ENCODE measurements around the gene HNRNPR. TPM values are rescaled to one million over a fixed set of nuclear protein-coding genes. Genes with fewer than 3 reads are reported as not detected.

Gene HNRNPR
- total and polyA plus RNA-seq, 9 of the 15 experiments (the other 6 are each of a cell fraction or from before 2014, with no cell fraction given), result 80.9 to 372 (median 301) TPM

- H2AFZ ChIP-seq (ENCODE audit: low read depth, low read length), result peak overlapping the region; percentile 74; the same call in 1 of the 2 replicates
- no peaks in the 10 kb centered on the region for H3K9me1 ChIP-seq (ENCODE audit: control insufficient read depth, insufficient read depth, low read length)
- no peaks in the 10 kb centered on the region for H3K36me3 ChIP-seq (ENCODE audit: control insufficient read depth, insufficient read depth, low read length)
- H3K9ac ChIP-seq (ENCODE audit: insufficient read depth in 1 of 2, low read depth in 2 of 2, low read length in 2 of 2), result no peak overlapping the region; a peak in 1 of 4 replicates
- no peak for TF ChIP-seq ELK1 (CRISPR knock-in tag; IDR thresholded peaks at IDR 0.05)
- TF ChIP-seq POLR2B (IDR thresholded peaks at IDR 0.05; ENCODE audit: low read depth, partially characterized antibody), result no peak
- no peak for TF ChIP-seq SIN3B (IDR thresholded peaks at IDR 0.05; ENCODE audit: low read depth)
- TF ChIP-seq ZNF316 (IDR thresholded peaks at IDR 0.05), result peak; percentile 50; the same call in 1 of the 2 replicates
- TF ChIP-seq SPI1 (IDR thresholded peaks at IDR 0.05; ENCODE audit: borderline replicate concordance, low read depth, low read length), result peak; percentile 94
- TF ChIP-seq RB1 (IDR thresholded peaks at IDR 0.05; ENCODE audit: low read depth), result no peak
- H3K79me2 ChIP-seq (ENCODE audit: control insufficient read depth, insufficient read depth, low read length), result no peaks in the 10 kb centered on the region
- no peak for FAIRE-seq
- no TSS peak for BruUV-seq (replicated peaks)
- in situ Hi-C loops (cut with MboI) (no loop called here), intact Hi-C loops (cut with micrococcal nuclease) (no loop called here)
- ATAC-seq, result no peak
- DNase-seq (ENCODE audit: extremely low read depth in 1 of 4, low spot score in 3 of 4), result no peak
- ChIA-PET POLR2A (interaction anchor here (0.8 to 1.5 kb wide), 5 partner anchors 10 to 64 kb away, joined by 3 to 6 read pairs (median 3); partner anchors contain the start of gene HNRNPR), CTCF (ENCODE audit: low intra/inter-chr PET ratio) (no interaction called here)
- H3K27me3 ChIP-seq (ENCODE audit: control insufficient read depth in 2 of 2, insufficient read depth in 2 of 2, low read length in 2 of 2), result no peaks in the 10 kb centered on the region
- H3K4me3 ChIP-seq, result no peak overlapping the region
- 38% methylated on average over 5 of the region's 5 CpGs for WGBS (ENCODE audit: insufficient coverage, low coverage, missing lambda C conversion rate)
- H3K9me3 ChIP-seq (replicated peaks; ENCODE audit: control insufficient read depth, insufficient read depth, low read depth, low read length), result no peaks in the 10 kb centered on the region
- no peaks in the 10 kb centered on the region for H4K20me1 ChIP-seq (replicated peaks; ENCODE audit: control insufficient read depth, insufficient read depth, low read length)
- H3K27ac ChIP-seq (ENCODE audit: extremely low read depth, low read depth, low read length), result no peak overlapping the region
- peaks cover 26 to 45% of the 10 kb centered on the region in 2 experiments for H3K4me1 ChIP-seq (replicated peaks in 1 of 2; ENCODE audit: control insufficient read depth in 2 of 2, insufficient read depth in 2 of 2, low read length in 2 of 2)
- H3K4me2 ChIP-seq (ENCODE audit: insufficient read depth, low read length), result no peak overlapping the region
These were observed 37.3 kb upstream of the HNRNPR start for GRCh38 chr1:23381233-23381885.

Data from K562 (cell line).